B cell (primary cell): Measurements from ENCODE around the gene HMGN3.

Experiments
- CTCF ChIP-seq: fragments of 200-600 bp; IDR thresholded peaks from one replicate; pipeline ENCODE4 v1.8.0; 2022; ENCODE audit warnings: antibody characterized with exemption, mild to moderate bottlenecking
- EZH2 ChIP-seq: IDR thresholded peaks from 2 replicates; pipeline ENCODE4 v1.6.1; 2012; ENCODE audit warnings: borderline replicate concordance, low read depth, mild to moderate bottlenecking, moderate library complexity, low read length; ENCODE audit not compliant: insufficient read depth, poor library complexity, severe bottlenecking

- TF ChIP-seq EZH2 (no peak), CTCF (no peak)
Measured at GRCh38 chr6:79202556-79202955, 31.9 kb downstream of the HMGN3 start.
